GM18498 (cell line): ENCODE data around the gene RELT.

Source experiments
- ATAC-seq: cut with Tn5 transposase; IDR thresholded peaks from one replicate; pipeline ENCODE4 v1.9.1; 2021; ENCODE audit warnings: mild to moderate bottlenecking, moderate library complexity; ENCODE audit not compliant: unreplicated experiment

RELT gene, protein sequence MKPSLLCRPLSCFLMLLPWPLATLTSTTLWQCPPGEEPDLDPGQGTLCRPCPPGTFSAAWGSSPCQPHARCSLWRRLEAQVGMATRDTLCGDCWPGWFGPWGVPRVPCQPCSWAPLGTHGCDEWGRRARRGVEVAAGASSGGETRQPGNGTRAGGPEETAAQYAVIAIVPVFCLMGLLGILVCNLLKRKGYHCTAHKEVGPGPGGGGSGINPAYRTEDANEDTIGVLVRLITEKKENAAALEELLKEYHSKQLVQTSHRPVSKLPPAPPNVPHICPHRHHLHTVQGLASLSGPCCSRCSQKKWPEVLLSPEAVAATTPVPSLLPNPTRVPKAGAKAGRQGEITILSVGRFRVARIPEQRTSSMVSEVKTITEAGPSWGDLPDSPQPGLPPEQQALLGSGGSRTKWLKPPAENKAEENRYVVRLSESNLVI

GRCh38 chr11:73376160-73376802, at the start of gene RELT:
TSS of gene RELT (plus strand) at chr11:73376399. CDS start at chr11:73389137, 12,738 bp downstream.
- peak; percentile 79 for ATAC-seq

- ATAC-seq, result no peak
Observed at GRCh38 chr11:73326929-73327811, 49.0 kb upstream of the RELT start.

DNA sequence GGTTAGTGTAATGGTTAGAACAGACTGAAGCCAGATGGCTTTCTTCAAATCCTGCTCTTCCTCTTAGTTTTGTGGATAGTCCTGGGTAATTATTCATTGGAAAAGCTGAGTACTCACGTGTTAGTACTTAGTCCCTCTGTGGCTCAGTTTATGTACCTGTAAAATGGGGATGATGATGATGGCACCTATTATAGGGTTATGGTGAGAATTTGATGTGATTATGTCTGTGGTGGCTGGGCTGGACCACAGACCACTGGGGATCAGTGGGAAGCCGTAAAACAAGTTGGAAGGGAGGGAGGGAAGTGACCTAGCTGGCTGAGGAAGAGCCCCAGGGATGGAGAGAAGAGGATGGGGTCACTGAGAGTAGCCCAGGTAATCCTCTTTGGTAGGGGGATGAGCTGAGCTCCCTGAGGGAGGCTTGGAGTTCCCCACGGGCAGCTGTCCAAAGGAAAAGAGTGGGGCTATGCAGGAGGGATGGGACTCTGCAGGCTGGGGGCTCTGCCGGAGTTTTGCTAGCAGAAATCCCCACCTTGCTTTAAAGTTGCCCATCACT, 48.3 kb upstream of the RELT start:
- ATAC-seq, result no peak

GRCh38 chr11:73330569-73331093, 45.6 kb upstream of the RELT start:
- no peak for ATAC-seq

GRCh38 chr11:73331138-73331916, 44.9 kb upstream of the RELT start:
- no peak for ATAC-seq

- ATAC-seq, result no peak
Observed at GRCh38 chr11:73333173-73333572, 43.0 kb upstream of the RELT start.

GRCh38 chr11:73333640-73334383, 42.4 kb upstream of the RELT start:
- no peak for ATAC-seq

DNA sequence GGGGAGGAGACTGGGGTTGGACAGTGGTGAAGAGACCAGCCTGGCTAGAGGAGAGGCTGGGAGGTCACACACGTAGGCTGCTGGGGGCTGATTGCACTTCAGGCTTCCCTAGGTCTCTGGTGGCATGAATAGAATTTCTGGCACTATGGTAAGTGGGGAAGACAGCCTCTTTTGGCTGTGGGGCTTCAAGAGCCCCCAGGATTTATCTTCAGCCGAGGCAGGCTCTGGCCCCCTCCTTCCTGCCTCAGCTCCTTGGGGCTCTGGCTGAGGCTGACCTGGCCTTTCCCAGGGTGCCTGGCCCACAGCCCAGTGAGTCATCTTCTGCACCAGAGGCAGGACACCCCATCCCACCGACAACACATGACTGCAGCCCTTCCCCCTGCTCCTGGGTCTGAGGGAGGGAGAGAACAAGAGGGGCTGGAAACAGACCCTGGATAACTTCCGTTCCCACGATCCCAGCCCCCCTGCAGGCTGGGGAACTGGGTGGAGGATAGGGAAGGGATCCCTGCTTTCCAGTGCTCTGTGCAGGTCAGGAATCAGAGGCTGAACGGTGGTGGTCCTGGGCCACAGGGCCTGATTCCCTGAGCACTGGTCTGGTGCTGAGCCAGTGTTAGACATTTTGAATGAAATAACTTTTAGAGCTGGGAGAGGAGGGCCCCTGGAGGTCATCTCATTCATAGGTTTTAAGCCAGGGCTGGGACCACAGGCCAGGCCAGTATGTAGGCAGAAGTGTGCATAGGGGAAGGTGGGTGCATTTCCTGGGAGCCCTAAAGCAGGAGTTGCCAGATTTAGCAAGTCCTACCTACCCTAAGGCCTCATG, 41.6 kb upstream of the RELT start:
- no peak for ATAC-seq

DNA sequence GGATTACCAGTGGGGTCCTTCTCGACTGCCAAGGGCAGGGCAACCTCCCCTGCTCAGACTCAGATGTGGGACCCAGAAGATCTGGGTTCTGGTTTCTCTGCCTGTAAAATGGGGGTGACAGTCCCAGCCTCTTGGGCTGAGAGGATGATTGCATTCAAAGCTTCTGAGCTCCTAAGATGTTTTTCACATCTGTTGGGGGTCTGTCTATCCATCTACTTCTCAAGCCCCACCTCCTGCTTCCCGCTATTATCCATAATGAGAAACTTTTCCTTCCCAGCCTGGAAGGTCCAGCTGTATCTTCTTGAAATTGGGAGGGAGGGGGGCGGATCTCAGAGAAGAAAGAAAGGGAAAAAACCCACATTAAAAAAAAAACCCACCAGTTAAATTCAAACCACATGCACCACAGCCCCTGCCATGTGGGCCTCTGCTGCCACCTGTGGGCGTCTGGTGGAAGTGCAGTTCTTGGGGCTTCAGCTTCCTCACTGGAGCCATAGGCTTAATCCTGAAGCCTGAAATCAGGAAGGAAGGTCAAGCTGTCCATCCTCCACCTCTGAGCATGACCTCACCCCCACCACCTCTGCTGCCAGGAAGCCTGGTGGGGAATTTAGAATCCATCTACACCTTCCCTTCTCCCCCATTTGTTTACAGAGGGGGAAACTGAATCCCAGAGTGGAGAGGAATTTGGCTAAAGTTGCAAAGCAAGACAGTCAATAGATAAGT, 40.8 kb upstream of the RELT start:
- ATAC-seq, result no peak

DNA sequence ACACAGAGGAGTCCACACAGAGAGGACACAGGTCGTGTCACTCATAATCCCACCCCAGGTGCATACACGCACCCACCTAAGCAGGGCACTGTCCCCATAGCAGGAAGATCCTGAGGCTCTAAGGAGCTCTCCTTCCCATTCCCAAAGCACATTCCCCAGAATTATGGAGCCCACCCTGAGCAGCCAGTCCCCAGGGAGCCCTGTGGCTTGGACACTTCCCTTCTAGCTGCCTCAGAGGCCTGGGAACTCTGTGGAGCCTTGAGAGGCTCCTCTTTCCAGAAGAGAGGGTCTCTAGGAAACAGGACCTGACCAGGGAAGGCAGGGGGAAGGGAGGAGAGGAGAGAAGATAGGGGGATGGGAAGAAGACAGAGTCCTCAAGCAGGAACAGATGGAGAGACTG, 38.4 kb upstream of the RELT start:
- ATAC-seq, result no peak

DNA sequence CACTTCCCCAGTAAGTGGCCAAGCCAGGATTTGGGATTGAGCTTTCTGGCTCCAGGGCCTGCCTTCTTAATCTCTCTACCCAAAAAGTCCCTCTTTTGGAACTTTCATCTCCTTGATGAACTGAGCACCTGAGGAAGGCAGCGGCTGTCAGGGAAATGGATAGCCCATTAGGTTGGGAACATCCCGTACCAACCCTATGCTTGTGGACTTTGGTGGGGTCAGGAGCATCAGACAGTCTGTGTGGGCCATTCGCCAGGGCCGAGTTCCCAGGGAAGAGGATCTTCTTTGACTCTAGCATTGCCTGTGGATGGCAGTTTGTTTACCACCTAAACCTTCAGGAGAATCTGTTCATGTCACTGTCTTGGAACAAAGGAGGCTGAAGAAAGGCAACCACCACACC, 37.9 kb upstream of the RELT start:
- no peak for ATAC-seq

DNA sequence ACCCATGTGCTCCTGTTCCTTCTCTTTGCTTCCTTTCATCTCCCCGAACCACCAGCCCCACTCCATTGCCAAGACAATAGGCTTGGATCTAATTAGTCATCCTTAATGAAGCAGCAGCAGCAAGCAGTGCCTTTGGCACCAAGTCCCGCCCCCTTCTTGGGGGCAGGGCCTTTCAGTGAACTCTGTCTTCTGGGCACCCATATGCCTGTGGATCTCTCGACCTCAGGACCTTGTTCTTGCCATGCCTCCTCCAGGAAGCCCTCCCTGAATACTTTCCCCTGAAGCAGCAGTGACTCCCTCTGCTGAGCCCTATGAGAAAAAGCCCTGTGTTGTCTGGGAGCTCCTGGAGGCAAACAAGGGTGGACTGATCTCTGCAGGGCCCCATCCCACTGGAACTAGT, 36.0 kb upstream of the RELT start:
- ATAC-seq, result no peak

DNA sequence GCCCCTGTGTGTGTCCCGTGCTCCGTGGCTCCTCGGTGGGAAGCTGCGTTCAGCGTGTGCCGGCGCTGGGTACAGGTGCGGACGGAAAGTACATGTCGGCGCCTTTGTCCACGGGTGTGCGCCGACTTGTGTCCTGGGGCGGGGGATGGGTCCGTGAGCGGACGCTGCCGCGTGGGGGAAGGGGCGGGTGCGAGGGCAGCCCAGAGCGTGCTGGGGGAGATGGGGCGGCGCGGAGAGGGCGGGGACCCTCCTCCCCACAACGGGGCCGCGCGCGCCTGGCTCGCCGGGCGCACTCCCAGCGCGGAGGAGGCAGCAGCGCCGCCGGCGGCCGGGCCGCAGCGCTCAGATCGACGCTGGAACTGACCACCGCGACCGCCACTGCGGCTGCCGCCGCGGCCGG, 33.6 kb upstream of the RELT start:
- no peak for ATAC-seq

DNA sequence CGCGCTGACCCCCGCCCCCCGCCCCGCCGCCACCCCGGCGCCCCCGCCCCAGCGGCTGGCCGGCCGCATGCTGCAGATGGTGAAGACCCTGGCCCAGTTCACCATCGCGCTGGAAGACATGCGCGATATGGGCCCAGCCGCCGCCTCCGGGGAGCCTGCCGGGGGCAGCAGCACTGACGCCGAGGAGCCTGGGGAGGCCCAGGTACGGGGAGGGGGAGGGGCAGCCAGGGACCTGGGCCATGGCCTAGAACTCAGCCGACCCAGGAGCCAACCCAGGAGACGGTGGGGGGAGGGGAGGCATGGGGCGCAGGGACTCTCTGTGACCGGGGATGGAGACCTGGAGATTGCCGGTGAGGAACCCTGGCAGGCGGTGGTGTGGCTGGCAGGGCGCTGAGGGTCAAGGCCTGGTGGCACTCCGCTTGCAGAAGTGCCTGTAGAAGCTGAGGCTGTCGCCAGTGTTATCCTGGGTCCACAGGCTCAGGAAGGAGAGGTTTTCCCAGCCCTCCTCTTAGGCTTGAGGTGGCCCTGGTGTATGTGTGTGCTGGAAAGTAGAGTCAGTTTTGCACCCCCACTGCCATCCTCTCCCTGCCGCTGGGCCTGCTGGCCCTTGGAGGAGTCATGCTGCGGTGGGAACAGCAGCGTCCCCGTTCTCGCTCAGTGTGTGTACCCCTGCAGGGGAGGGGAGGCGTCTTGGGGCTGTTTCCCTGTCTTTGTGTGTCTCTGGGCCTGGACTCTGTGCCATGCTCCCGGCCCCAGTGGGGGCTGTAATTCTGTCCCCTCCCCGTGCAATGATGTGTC, 32.9 kb upstream of the RELT start:
- ATAC-seq, result no peak

DNA sequence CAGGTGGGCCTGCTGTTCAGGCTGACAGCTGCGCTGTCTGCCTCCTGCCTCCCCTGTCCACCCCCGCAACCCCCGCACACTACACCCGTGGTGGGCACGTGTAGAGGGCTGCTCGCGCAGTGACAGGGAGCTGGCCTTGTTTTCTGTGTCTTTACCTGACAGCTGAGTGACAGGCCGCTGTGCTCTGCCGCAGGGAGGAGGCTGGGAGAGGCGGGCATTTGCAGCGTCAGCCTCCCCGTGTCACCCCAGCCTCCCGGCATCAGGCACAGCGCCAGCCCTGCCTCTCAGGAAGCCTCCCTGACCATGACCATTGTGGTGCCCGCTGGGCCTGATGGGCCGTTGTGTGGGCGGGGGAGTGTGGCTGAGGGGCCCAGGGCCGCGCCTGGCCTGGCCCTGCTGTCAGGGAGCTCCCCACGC, 32.0 kb upstream of the RELT start:
- no peak for ATAC-seq

GRCh38 chr11:73345481-73346160, 30.6 kb upstream of the RELT start:
- no peak for ATAC-seq
